ENCODE measurements around the gene ZNF738.

ZNF738 gene

DNA sequence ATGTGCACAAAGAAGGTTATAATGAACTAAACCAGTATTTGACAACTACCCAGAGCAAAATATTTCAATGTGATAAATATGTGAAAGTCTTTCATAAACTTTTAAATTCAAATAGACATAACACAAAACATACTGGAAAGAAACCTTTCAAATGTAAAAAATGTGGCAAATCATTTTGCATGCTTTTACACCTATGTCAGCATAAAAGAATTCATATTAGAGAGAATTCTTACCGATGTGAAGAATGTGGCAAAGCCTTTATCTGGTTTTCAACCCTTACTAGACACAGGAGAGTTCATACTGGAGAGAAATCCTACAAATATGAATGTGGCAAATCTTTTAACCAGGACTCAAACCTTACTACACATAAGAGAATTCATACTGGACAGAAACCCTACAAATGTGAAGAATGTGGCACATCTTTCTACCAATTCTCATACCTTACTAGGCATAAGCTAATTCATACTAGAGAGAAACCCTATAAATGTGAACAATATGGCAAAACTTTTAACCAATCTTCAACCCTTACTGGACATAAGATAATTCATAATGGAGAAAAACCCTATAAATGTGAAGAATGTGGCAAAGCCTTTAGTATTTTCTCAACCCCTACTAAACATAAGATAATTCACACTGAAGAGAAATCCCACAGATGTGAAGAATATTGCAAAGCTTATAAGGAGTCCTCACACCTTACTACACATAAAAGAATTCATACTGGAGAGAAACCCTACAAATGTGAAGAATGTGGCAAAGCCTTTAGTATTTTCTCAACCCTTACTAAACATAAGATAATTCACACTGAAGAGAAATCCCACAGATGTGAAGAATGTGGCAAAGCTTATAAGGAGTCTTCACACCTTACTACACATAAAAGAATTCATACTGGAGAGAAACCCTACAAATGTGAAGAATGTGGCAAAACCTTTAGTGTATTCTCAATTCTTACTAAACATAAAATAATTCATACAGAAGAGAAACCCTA, 64.5 kb downstream of the ZNF738 start:
- DNase-seq (ENCODE audit: low read depth), result no peak
